Fibroblast of lung (primary cell): ENCODE measurements around the gene TRMT44. TPM values are rescaled to one million over a fixed set of nuclear protein-coding genes. Genes with fewer than 3 reads are reported as not detected.

ENCODE experiments used
- DNase-seq, 2 donors: peaks; one replicate each; pipeline versions ENCODE4 v3.0.0 to v3.0.0-alpha.2; 2010; ENCODE audit warnings: low read depth in 2 of 2
- H2AFZ ChIP-seq: 2 replicates; pipeline ENCODE4 v1.5.1; 2012; ENCODE audit warnings: low read length, control low read depth, inconsistent platforms
- H3K27ac ChIP-seq: 2 replicates; pipeline ENCODE4 v1.5.1; 2011; ENCODE audit warnings: low read length, control low read depth; ENCODE audit not compliant: insufficient read depth
- H3K27me3 ChIP-seq: 2 replicates; pipeline ENCODE4 v1.5.1; 2011; ENCODE audit warnings: mild to moderate bottlenecking, low read length; ENCODE audit not compliant: control insufficient read depth, insufficient read depth
- H3K36me3 ChIP-seq: 2 replicates; pipeline ENCODE4 v1.5.1; 2011; ENCODE audit warnings: low read length; ENCODE audit not compliant: control insufficient read depth, insufficient read depth
- H3K4me1 ChIP-seq: 2 replicates; pipeline ENCODE4 v1.5.1; 2011; ENCODE audit warnings: low read length; ENCODE audit not compliant: control insufficient read depth, insufficient read depth; ENCODE audit errors: extremely low read depth
- H3K4me2 ChIP-seq: 2 replicates; pipeline ENCODE4 v1.5.1; 2011; ENCODE audit warnings: low read length, control low read depth; ENCODE audit not compliant: insufficient read depth; ENCODE audit errors: extremely low read depth
- H3K4me3 ChIP-seq, 4 experiments: fragments of 200-600 bp in 1 of 4; sonication (generic) in 1 of 4; replicated peaks in 1 of 4; 2 replicates each; pipeline ENCODE4 v1.5.1; 2011 to 2016; ENCODE audit warnings: low read length in 4 of 4, low read depth in 3 of 4, mild to moderate bottlenecking in 3 of 4, control low read depth in 2 of 4, inconsistent platforms in 1 of 4, mixed read lengths in 1 of 4; ENCODE audit not compliant: insufficient read depth in 1 of 4; ENCODE audit errors: control extremely low read depth in 1 of 4
- H3K79me2 ChIP-seq: 2 replicates; pipeline ENCODE4 v1.5.1; 2012; ENCODE audit warnings: mild to moderate bottlenecking, low read length, inconsistent platforms; ENCODE audit not compliant: control insufficient read depth, insufficient read depth
- H3K9ac ChIP-seq: 2 replicates; pipeline ENCODE4 v1.5.1; 2011; ENCODE audit warnings: mild to moderate bottlenecking, low read length, control low read depth; ENCODE audit not compliant: insufficient read depth
- H3K9me3 ChIP-seq: 2 replicates; pipeline ENCODE4 v1.5.1; 2012; ENCODE audit warnings: low read depth, low read length; ENCODE audit not compliant: control insufficient read depth, insufficient read depth
- H4K20me1 ChIP-seq: 2 replicates; pipeline ENCODE4 v1.5.1; 2011; ENCODE audit warnings: low read length; ENCODE audit not compliant: control insufficient read depth, insufficient read depth; ENCODE audit errors: extremely low read depth
- CTCF ChIP-seq, 2 donors: IDR thresholded peaks in 1 of 2; conservative IDR thresholded peaks in 1 of 2; 1 replicate in 1 of 2; 2 replicates in 1 of 2; pipeline ENCODE4 v1.5.1; 2011 to 2012; ENCODE audit warnings: low read length in 2 of 2, control low read depth in 1 of 2, inconsistent platforms in 1 of 2, low read depth in 1 of 2, mild to moderate bottlenecking in 1 of 2
- EZH2 ChIP-seq: IDR thresholded peaks from 2 replicates; pipeline ENCODE4 v1.5.1; 2012; ENCODE audit warnings: low read length, control low read depth, mild to moderate bottlenecking; ENCODE audit errors: missing control alignments
- polyA plus RNA-seq, 2 donors: library from polyadenylated mRNA; depleted of rRNA in 1 of 2; stranded (reverse) in 1 of 2; unstranded in 1 of 2; fragments of >200 nt; gene quantifications; 2 replicates each; pipeline ENCODE4 v1.2.1, GENCODE V29; 2011 to 2012; ENCODE audit warnings: missing spikeins in 1 of 2
- total RNA-seq: library from RNA; depleted of rRNA; stranded (reverse); fragments of >200 nt; gene quantifications from 2 replicates; pipeline ENCODE4 v1.2.1, GENCODE V29; 2014

Gene TRMT44
- total and polyA plus RNA-seq, 2 donors (not counting 1 experiment from before 2014, with no cell fraction given): 6.5 to 14.0 TPM

GRCh38 chr4:8493484-8493883 lies 52.9 kb downstream of the TRMT44 start:
- Histone ChIP-seq H3K4me3 (no peak overlapping the region), H2AFZ (no peak overlapping the region), H3K9ac (no peak overlapping the region), H3K27ac (no peak overlapping the region), H3K4me2 (no peak overlapping the region), H3K9me3 (no peaks in the 10 kb centered on the region), H3K36me3 (no peaks in the 10 kb centered on the region), H3K27me3 (no peaks in the 10 kb centered on the region), H3K79me2 (no peaks in the 10 kb centered on the region), H3K4me1 (no peaks in the 10 kb centered on the region), H4K20me1 (no peaks in the 10 kb centered on the region)
- no peak for DNase-seq
- TF ChIP-seq EZH2 (no peak), CTCF (conservative IDR thresholded peaks at IDR 0.05 in 1 of 2, IDR thresholded peaks at IDR 0.05 in 1 of 2; ENCODE audit: low read depth in 1 of 2, low read length in 2 of 2) (no peak)

GRCh38 chr4:8494218-8494617 lies 53.6 kb downstream of the TRMT44 start:
- Histone ChIP-seq H3K4me2 (no peak overlapping the region), H3K9me3 (no peaks in the 10 kb centered on the region), H3K4me1 (no peaks in the 10 kb centered on the region), H3K4me3 (no peak overlapping the region), H3K36me3 (no peaks in the 10 kb centered on the region), H4K20me1 (no peaks in the 10 kb centered on the region), H3K79me2 (no peaks in the 10 kb centered on the region), H2AFZ (no peak overlapping the region), H3K27ac (no peak overlapping the region), H3K27me3 (no peaks in the 10 kb centered on the region), H3K9ac (no peak overlapping the region)
- TF ChIP-seq CTCF (conservative IDR thresholded peaks at IDR 0.05 in 1 of 2, IDR thresholded peaks at IDR 0.05 in 1 of 2; ENCODE audit: low read depth in 1 of 2, low read length in 2 of 2) (no peak), EZH2 (no peak)
- no peak for DNase-seq

GRCh38 chr4:8494983-8495548 lies 54.5 kb downstream of the TRMT44 start:
- no peaks in the 10 kb centered on the region for H3K36me3 ChIP-seq
- no peaks in the 10 kb centered on the region for H3K9me3 ChIP-seq
- TF ChIP-seq EZH2 (no peak), CTCF (conservative IDR thresholded peaks at IDR 0.05 in 1 of 2, IDR thresholded peaks at IDR 0.05 in 1 of 2; ENCODE audit: low read depth in 1 of 2, low read length in 2 of 2) (no peak)
- H3K79me2 ChIP-seq: no peaks in the 10 kb centered on the region
- no peak overlapping the region for H2AFZ ChIP-seq
- H3K9ac ChIP-seq: no peak overlapping the region
- H3K4me3 ChIP-seq: no peak overlapping the region
- DNase-seq: no peak
- no peak overlapping the region for H3K4me2 ChIP-seq
- H3K27ac ChIP-seq: no peak overlapping the region
- H4K20me1 ChIP-seq: no peaks in the 10 kb centered on the region
- no peaks in the 10 kb centered on the region for H3K4me1 ChIP-seq
- H3K27me3 ChIP-seq: no peaks in the 10 kb centered on the region
